ENCODE measurements around the gene COL6A6.

GRCh38 chr3:130504701-130505100, 12.3 kb upstream of the COL6A6 start:
- no peak for TF ChIP-seq POLR2A (IDR thresholded peaks at IDR 0.05)
- no peak for TF ChIP-seq CTCF (IDR thresholded peaks at IDR 0.05)

Measured in lower leg skin (tissue), 3 donors.